Neural progenitor cell (in vitro differentiated cells): Measurements from ENCODE around the gene SPOUT1. TPM values are rescaled to one million over a fixed set of nuclear protein-coding genes. Genes with fewer than 3 reads are reported as not detected.
"Not testable (repeated sequence)": the region's sequence is repeated elsewhere in the genome, so short reads cannot be mapped to it uniquely, and the experiment has no call there.

Source experiments
- DNase-seq: peaks from one replicate; pipeline ENCODE4 v3.0.0-alpha.2; 2016; ENCODE audit warnings: low spot score
- H2AFZ ChIP-seq: fragments of 200-600 bp; sonication (generic); replicated peaks from 2 replicates; pipeline ENCODE4 v1.6.1; 2016; ENCODE audit warnings: antibody characterized with exemption
- H3F3A ChIP-seq: fragments of 200-600 bp; sonication (generic); 2 replicates; pipeline ENCODE4 v1.6.1; 2016; ENCODE audit warnings: antibody characterized with exemption, low read depth
- H3K27ac ChIP-seq: fragments of 200-600 bp; sonication (generic); 2 replicates; pipeline ENCODE4 v1.5.1; 2016; ENCODE audit warnings: mild to moderate bottlenecking
- H3K27me3 ChIP-seq: fragments of 200-600 bp; sonication (generic); 2 replicates; pipeline ENCODE4 v1.6.1; 2016; ENCODE audit warnings: mild to moderate bottlenecking, moderate library complexity
- H3K36me3 ChIP-seq: fragments of 200-600 bp; sonication (generic); 2 replicates; pipeline ENCODE4 v1.5.1; 2016
- H3K4me1 ChIP-seq: fragments of 200-600 bp; sonication (generic); 2 replicates; pipeline ENCODE4 v1.6.1; 2016; ENCODE audit warnings: mixed run types
- H3K4me2 ChIP-seq: fragments of 200-600 bp; sonication (generic); 2 replicates; pipeline ENCODE4 v1.6.1; 2016
- H3K4me3 ChIP-seq: fragments of 200-600 bp; sonication (generic); 2 replicates; pipeline ENCODE4 v1.5.1; 2016
- H3K79me2 ChIP-seq: fragments of 200-600 bp; sonication (generic); 2 replicates; pipeline ENCODE4 v1.6.1; 2016; ENCODE audit warnings: low read depth
- H3K9ac ChIP-seq: fragments of 200-600 bp; sonication (generic); 2 replicates; pipeline ENCODE4 v1.6.1; 2016
- H3K9me3 ChIP-seq: fragments of 200-600 bp; sonication (generic); 2 replicates; pipeline ENCODE4 v1.5.1; 2016; ENCODE audit warnings: low read depth
- H4K20me1 ChIP-seq: fragments of 200-600 bp; sonication (generic); 2 replicates; pipeline ENCODE4 v1.6.1; 2016; ENCODE audit warnings: low read depth
- H3K27ac Mint-ChIP-seq: 3 replicates; pipeline ENCODE4 v1.8.0; 2021; ENCODE audit warnings: mixed read lengths
- H3K27me3 Mint-ChIP-seq: 2 replicates; pipeline ENCODE4 v1.8.0; 2022; ENCODE audit warnings: low read depth, mild to moderate bottlenecking, inconsistent platforms, moderate library complexity, mixed read lengths; ENCODE audit not compliant: insufficient read depth
- H3K36me3 Mint-ChIP-seq: 3 replicates; pipeline ENCODE4 v1.8.0; 2021; ENCODE audit warnings: mixed read lengths
- H3K4me1 Mint-ChIP-seq: 3 replicates; pipeline ENCODE4 v1.8.0; 2021; ENCODE audit warnings: mixed read lengths
- H3K4me3 Mint-ChIP-seq: 3 replicates; pipeline ENCODE4 v1.8.0; 2021; ENCODE audit warnings: mild to moderate bottlenecking, moderate library complexity, mixed read lengths
- H3K9me3 Mint-ChIP-seq: 3 replicates; pipeline ENCODE4 v1.8.0; 2020; ENCODE audit warnings: mixed read lengths
- CTCF ChIP-seq: fragments of 200-600 bp; sonication (generic); IDR thresholded peaks from 2 replicates; pipeline ENCODE4 v1.5.1; 2017; ENCODE audit warnings: antibody characterized with exemption, mild to moderate bottlenecking
- EZH2 ChIP-seq: fragments of 200-600 bp; sonication (generic); IDR thresholded peaks from 2 replicates; pipeline ENCODE4 v1.6.1; 2017; ENCODE audit warnings: antibody characterized with exemption, mild to moderate bottlenecking, moderate library complexity
- EZH2phosphoT487 ChIP-seq: fragments of 200-600 bp; sonication (generic); IDR thresholded peaks from 2 replicates; pipeline ENCODE4 v1.6.1; 2017; ENCODE audit warnings: antibody characterized with exemption
- total RNA-seq: library from RNA; depleted of rRNA; stranded (reverse); fragments of >200 nt; gene quantifications from 2 replicates; pipeline ENCODE4 v1.2.3, GENCODE V29; 2015; ENCODE audit warnings: low replicate concordance

Gene SPOUT1
- total RNA-seq, result 17.2 and 50.1 TPM in 2 replicates

- H2AFZ ChIP-seq, result peak within 1 kb of the TSS; percentile 89
- H3K27me3 ChIP-seq, result no peaks in the 10 kb centered on the region
- peaks cover 19% of the 10 kb centered on the region for H3K79me2 ChIP-seq
- H3K4me1 ChIP-seq, result peaks cover 6% of the 10 kb centered on the region
- peak within 1 kb of the TSS; percentile 96 for H3K4me3 Mint-ChIP-seq
- DNase-seq, result peak; percentile 97
- H3K27ac Mint-ChIP-seq, result peak within 1 kb of the TSS; percentile 60
- peaks cover 14% of the 10 kb centered on the region for H3K4me1 Mint-ChIP-seq
- peaks cover 6% of the 10 kb centered on the region for H3F3A ChIP-seq
- H3K9me3 ChIP-seq, result no peaks in the 10 kb centered on the region
- no peak for TF ChIP-seq EZH2
- TF ChIP-seq CTCF, result no peak
- TF ChIP-seq EZH2phosphoT487, result no peak
- peaks cover 11% of the 10 kb centered on the region for H3K36me3 Mint-ChIP-seq
- peak within 1 kb of the TSS; percentile 97 for H3K4me2 ChIP-seq
- H3K9ac ChIP-seq, result peak within 1 kb of the TSS; percentile 76
- no peaks in the 10 kb centered on the region for H3K36me3 ChIP-seq
- no peak within 1 kb of the TSS for H3K27ac ChIP-seq
- H3K4me3 ChIP-seq, result peak within 1 kb of the TSS; percentile 96
- peaks cover 5% of the 10 kb centered on the region for H3K27me3 Mint-ChIP-seq
- H4K20me1 ChIP-seq, result peaks cover 2% of the 10 kb centered on the region
- H3K9me3 Mint-ChIP-seq, result no peaks in the 10 kb centered on the region
These were observed at the start of gene SPOUT1 for GRCh38 chr9:128829477-128830251. Gene SPOUT1, minus strand, starts transcription at chr9:128829794. Its CDS starts 14 bp downstream, at chr9:128829780.

- Histone ChIP-seq H3F3A (peaks cover 6% of the 10 kb centered on the region), H3K36me3 (no peaks in the 10 kb centered on the region), H2AFZ (no peak overlapping the region), H3K27ac (no peak overlapping the region), H3K9me3 (no peaks in the 10 kb centered on the region), H3K27me3 (no peaks in the 10 kb centered on the region), H3K4me3 (no peak overlapping the region), H3K9ac (no peak overlapping the region), H3K4me2 (no peak overlapping the region), H4K20me1 (peaks cover 7% of the 10 kb centered on the region), H3K79me2 (peaks cover 39% of the 10 kb centered on the region), H3K4me1 (no peaks in the 10 kb centered on the region)
- DNase-seq, result no peak
- Mint-ChIP-seq H3K9me3 (no peaks in the 10 kb centered on the region), H3K36me3 (peaks cover 4% of the 10 kb centered on the region), H3K27ac (no peak overlapping the region), H3K27me3 (peaks cover 2% of the 10 kb centered on the region), H3K4me1 (peaks cover 17% of the 10 kb centered on the region), H3K4me3 (no peak overlapping the region)
- no peak for TF ChIP-seq EZH2
- no peak for TF ChIP-seq EZH2phosphoT487
- no peak for TF ChIP-seq CTCF
These were observed 48.3 kb upstream of the SPOUT1 start for GRCh38 chr9:128877852-128878251.

- not testable (repeated sequence) for H3K79me2 ChIP-seq, H2AFZ ChIP-seq, H3K9ac ChIP-seq, H3K27ac Mint-ChIP-seq, H3K27me3 Mint-ChIP-seq, H4K20me1 ChIP-seq, H3K36me3 ChIP-seq, H3K4me3 ChIP-seq, H3F3A ChIP-seq, H3K4me1 Mint-ChIP-seq, H3K27me3 ChIP-seq, H3K4me1 ChIP-seq, DNase-seq, H3K9me3 Mint-ChIP-seq, H3K4me3 Mint-ChIP-seq, H3K27ac ChIP-seq, H3K9me3 ChIP-seq, H3K4me2 ChIP-seq, H3K36me3 Mint-ChIP-seq
These were observed 41.3 kb upstream of the SPOUT1 start for GRCh38 chr9:128870941-128871265.
